ENCODE data around the gene CMTM1.

- TF ChIP-seq POLR2A (IDR thresholded peaks at IDR 0.05; ENCODE audit: low read length) (no peak), GATA1 (IDR thresholded peaks at IDR 0.05; ENCODE audit: low read depth, low read length) (no peak)
These were observed 41.6 kb upstream of the CMTM1 start for GRCh38 chr16:66524601-66525164.

Data from erythroblast (primary cell).